GM12873 (cell line): ENCODE results near the gene SPAG17.
A peak's percentile ranks its signal among the peaks of the same experiment; 100 is the strongest.

Source experiments
- CTCF ChIP-seq: IDR thresholded peaks from 2 replicates; pipeline ENCODE4 v1.5.1; 2012; ENCODE audit warnings: low read depth, mild to moderate bottlenecking, moderate library complexity, low read length, control low read depth; ENCODE audit not compliant: insufficient read depth; ENCODE audit errors: missing control alignments

Gene SPAG17

GRCh38 chr1:118185084-118185832, at the start of gene SPAG17:
SPAG17 (minus strand) TSS chr1:118185228; CDS start chr1:118185157, 71 bp downstream.
- TF ChIP-seq CTCF = no peak

- TF ChIP-seq CTCF = no peak
These were observed 40.4 kb upstream of the SPAG17 start for GRCh38 chr1:118225471-118225870.

GRCh38 chr1:118223426-118223825, 38.4 kb upstream of the SPAG17 start:
- TF ChIP-seq CTCF = peak; percentile 35

GRCh38 chr1:118219438-118219837, 34.4 kb upstream of the SPAG17 start:
- TF ChIP-seq CTCF = no peak

GRCh38 chr1:118217141-118217838, 32.3 kb upstream of the SPAG17 start:
- no peak for TF ChIP-seq CTCF

GRCh38 chr1:118214866-118215265, 29.8 kb upstream of the SPAG17 start:
- no peak for TF ChIP-seq CTCF

- no peak for TF ChIP-seq CTCF
These were observed 25.7 kb upstream of the SPAG17 start for GRCh38 chr1:118210723-118211110.
